ENCODE data around the gene KIF21B.
"Not testable (repeated sequence)": the region's sequence is repeated elsewhere in the genome, so short reads cannot be mapped to it uniquely, and the experiment has no call there.

KIF21B gene

DNA sequence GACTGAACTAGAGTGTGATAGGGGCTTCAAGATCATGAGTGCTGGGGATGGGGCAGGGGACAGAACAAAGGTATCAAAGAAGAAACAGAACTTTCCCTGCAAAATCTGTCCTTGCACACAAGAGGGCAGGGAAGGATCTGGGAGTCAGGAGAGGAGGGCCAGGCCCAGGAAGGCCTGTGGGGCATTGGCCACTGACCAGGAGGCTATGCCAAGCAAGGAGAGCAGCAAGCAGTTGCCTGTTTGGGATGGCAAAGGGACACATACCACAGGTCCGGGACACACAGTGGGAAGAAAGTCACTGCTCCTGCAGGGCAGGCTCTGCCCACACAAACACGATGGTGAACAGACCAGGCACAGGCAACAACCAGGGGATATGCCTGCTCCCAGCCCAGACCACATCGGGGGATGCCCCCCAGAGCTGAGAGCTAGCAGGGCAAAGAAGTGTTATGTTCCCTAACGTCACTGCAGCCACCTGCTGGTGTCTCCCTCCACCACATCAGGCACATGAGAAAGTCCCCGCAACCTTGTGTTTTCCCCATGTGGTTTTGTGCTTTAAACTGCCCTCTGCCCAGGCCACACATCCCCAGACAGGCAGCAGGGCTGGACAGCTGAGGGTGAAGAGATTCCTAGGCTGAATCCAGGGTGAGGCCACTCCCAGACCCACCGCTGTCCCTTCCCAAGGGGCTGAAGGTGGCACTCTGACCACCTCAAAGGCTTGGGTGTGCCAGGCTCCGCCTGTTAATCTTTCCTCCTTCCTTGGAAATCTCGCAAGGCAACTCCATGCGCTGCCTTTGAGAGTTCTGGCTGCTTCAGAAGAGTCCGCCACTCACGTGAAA, 53.6 kb downstream of the KIF21B start:
- DNase-seq: no peak

GRCh38 chr1:200968469-200969410, 54.8 kb downstream of the KIF21B start:
- DNase-seq: no peak

DNA sequence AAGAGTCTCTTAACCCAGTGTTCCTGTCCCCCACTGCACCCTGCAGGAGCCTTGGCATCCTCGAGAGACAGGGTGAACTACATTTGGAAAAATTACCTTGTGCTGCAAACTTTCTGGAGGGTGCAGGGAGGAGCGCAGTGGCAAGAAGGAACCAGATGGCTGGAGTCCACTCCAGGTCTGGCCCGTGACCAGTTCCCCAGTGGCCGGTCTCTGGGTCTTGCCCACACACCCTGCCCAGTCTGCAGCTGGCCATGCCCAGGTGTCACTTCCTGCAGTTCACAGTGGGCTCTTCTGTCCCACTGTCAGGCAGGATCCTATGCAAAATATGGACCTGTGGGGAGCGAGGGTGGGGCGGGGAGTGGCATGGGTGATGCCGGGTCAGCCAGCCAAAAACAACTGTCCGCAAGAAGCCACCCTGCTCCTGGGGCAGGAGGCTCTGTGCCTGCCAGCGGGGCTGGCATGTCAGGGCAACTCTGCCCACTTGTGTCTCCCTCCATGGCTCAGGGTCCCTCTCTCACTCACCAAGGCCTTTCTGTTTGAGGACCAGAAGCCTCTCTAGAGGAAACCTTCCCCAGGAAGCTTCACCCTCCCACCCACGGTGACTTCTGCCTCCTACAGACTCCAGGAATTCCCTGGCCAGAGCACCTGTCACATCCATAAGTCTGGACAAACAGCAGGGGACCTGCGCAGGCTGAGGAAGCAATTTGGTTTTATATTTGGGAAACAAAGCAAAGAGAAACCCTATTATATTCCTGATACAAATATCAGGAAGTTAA, 55.6 kb downstream of the KIF21B start:
- no peak for DNase-seq

GRCh38 chr1:200966934-200967333, 56.6 kb downstream of the KIF21B start:
- DNase-seq: no peak

GRCh38 chr1:200965111-200965805, 58.3 kb downstream of the KIF21B start:
- no peak for DNase-seq

- not testable (repeated sequence) for DNase-seq
Measured at GRCh38 chr1:200963888-200964287, 59.6 kb downstream of the KIF21B start.

DNA sequence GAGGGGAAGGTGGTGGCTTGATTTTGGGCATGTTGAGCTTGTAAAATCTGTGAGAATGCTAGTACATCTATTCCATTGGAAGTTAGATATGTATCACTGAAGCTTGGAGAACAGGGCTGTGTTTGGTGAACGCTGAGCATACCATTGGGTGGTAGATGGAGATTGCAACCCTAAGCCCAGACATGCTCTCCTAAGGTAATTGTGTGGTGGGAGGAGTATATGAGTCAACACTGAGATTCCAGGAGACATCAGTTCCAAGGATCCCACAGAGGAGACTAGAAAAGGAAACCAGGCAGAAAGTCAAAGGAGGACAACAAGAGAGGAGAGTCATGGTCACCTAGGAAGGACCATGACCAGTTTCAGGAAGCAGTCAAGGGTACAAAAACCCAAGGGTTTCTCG, 60.4 kb downstream of the KIF21B start:
- no peak for DNase-seq

- DNase-seq: no peak
Measured at GRCh38 chr1:200962631-200963030, 60.9 kb downstream of the KIF21B start.

DNA sequence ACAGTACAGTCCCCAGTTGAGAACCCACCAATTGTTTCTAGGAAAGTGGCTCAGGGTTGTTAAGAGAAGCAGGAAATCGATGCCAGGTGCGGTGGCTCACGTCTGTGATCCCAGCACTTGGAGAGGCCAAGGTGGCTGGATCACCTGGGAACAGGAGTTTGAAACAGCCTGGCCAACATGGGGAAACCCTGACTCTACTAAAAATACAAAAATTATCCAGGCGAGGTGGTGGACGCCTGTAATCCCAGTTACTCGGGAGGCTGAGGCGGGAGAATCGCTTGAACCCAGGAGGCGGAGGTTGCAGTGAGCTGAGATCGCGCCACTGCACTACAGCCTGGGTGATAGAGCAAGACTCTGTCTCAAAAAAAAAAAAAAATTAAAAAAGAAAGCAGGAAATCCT, 61.4 kb downstream of the KIF21B start:
- not testable (repeated sequence) for DNase-seq

- DNase-seq: no peak
Measured at GRCh38 chr1:200960948-200961340, 62.6 kb downstream of the KIF21B start.

DNA sequence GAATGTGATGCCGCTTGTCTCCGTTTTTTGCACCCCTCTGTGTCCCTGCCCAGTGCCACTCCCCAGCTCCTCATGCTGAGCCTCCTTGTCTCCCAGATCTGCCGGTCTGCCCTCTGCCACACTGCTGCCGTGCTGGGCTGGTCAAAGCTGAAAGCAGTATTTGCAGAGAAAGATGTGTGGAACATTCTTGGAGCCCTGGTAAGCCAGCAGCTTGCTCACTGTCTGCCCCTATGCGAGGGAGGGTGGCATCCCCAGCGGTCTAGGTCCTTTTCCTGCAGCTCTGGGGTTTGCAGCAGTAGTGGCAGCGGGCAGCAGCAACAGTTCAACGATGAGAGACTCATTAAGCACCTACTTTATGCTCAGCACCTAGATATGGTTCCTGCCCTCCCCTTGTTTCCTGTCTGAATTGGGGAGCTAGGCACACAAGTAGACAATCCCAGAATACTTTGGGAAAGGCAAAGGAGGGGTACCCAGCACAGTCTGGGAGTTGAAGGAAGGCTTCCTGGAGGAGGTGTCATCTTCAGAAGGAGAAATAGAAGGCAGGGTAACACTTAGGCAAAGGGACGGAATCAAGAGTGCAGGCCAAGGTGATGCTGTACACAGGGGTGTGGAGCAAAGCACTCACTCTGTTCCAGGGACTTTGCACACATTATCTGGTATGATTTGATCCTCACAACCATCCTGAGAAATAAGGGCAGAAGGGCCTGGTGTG, 63.1 kb downstream of the KIF21B start:
- no peak for DNase-seq

DNA sequence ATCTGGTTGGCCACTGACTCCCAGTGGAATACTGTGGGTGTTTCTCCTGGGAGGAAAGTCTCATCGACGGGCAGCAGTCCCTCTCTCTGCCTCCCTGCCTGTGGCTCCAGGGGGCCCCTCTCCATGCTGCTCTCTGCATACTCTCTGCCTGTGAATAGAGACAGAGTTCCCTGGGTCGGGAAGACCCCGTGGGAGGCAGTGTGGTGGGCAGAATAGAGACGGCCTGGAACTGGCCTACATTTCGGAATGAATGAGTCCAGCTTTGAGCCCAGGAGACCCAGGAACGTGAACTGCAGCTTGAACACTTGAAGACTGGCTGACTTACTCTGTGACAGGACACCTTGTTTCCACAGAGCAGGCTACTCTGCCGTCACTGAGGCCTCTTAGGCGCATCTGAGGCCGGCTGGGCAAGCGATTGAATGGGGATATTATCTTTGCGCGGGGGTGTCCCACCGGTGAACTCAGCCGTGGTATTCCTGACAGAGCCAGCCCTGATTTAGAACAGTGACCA, 64.0 kb downstream of the KIF21B start:
- DNase-seq: no peak

GRCh38 chr1:200958597-200958996, 64.9 kb downstream of the KIF21B start:
- no peak for DNase-seq

GRCh38 chr1:200954434-200954833, 69.1 kb downstream of the KIF21B start:
- DNase-seq: no peak

- DNase-seq: no peak
Measured at GRCh38 chr1:200951016-200951415, 72.5 kb downstream of the KIF21B start.

DNA sequence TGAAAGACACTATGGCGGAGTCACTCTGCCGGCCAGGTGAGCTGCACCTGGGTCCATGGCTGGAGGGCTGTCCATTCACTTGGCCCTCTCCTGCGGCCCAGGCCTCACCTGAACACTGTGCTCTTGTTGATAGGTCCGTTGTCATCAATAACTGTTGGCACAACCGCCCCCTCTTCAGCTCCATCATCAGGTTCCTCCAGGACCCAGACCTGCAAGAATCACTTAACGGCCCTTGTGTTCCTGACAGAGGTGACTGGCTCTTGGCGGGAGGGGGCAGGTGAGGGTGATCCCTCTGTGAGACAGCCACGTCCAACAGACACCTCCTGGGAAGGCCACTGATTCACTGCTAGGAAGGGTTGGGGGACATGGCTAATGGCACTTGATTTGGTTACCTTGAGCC, 73.9 kb downstream of the KIF21B start:
- no peak for DNase-seq

DNA sequence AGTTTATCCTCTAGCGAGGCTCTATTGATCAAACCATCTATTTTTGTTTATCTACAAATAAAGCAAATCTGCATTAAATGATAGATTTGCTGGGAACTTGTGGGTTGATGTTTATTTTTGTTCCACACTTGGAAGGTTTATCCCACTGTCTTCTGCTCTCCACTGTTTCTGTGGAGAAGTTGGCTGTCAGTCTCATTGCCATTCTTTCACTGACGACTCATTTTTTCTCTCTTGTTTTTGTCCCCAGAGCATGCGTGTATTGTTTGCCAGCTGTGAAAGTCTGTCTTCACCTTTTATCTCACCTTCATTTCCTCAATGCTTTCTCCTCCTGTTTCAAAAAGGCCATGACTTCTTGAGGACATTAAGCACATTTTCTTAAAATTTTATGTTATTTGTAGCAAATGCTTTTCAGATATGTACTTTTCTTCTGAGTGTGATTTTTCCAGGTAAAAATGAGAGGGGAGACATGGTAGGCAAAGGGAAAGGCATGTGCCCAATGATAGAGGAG, 76.4 kb downstream of the KIF21B start:
- DNase-seq: no peak

- no peak for DNase-seq
Measured at GRCh38 chr1:200945111-200945510, 78.4 kb downstream of the KIF21B start.

DNA sequence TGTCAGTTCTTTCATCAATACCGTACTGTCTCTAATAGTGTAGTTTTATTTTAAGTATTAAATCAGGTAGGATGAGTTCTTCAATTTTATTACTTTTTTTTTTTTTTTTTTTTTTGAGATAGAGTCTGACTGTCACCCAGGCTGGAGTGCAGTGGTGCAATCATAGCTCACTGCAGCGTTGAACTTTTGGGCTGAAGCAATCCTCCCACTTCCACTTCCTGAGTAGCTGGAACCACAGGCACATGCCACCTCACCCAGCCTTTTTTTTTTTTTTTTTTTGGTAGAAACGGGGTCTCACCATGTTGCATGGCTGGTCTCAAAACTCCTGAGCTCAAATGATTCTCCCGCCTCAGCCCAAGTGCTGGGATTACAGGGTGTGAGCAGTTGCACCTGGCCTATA, 84.6 kb downstream of the KIF21B start:
- DNase-seq: peak; percentile 6 to 39

GRCh38 chr1:200935286-200935962, 88.1 kb downstream of the KIF21B start:
- DNase-seq: not testable (repeated sequence)
